ENCODE data around the gene LRMDA.

Gene LRMDA

GRCh38 chr10:75475460-75476182 is 44.2 kb downstream of the LRMDA start:
- Histone ChIP-seq H3K27me3 (ENCODE audit: insufficient read depth, low read length, poor library complexity) (no peaks in the 10 kb centered on the region), H2BK5ac (ENCODE audit: low read length) (no peak overlapping the region), H3K4me3 (ENCODE audit: low read length) (no peak overlapping the region), H3K4me1 (ENCODE audit: control insufficient read depth, low read depth, low read length) (no peaks in the 10 kb centered on the region), H2AK5ac (ENCODE audit: low read length) (no peak overlapping the region), H3K4ac (ENCODE audit: low read depth, low read length) (no peak overlapping the region), H2BK120ac (ENCODE audit: low read depth, low read length) (no peak overlapping the region), H2BK15ac (replicated peaks; ENCODE audit: low read depth) (no peak overlapping the region), H3K27ac (ENCODE audit: low read depth, low read length) (no peak overlapping the region), H3K56ac (ENCODE audit: low read length) (no peak overlapping the region), H3K18ac (ENCODE audit: low read length) (no peak overlapping the region), H3K79me1 (ENCODE audit: low read length) (no peaks in the 10 kb centered on the region), H3K9ac (ENCODE audit: low read length) (no peak overlapping the region), H3K4me2 (ENCODE audit: low read length) (no peak overlapping the region), H4K8ac (ENCODE audit: low read depth, low read length) (no peak overlapping the region), H3K23ac (ENCODE audit: low read length) (no peak overlapping the region), H3K36me3 (ENCODE audit: control insufficient read depth, insufficient read depth, low read length) (no peaks in the 10 kb centered on the region), H4K5ac (ENCODE audit: low read length) (no peak overlapping the region), H3K79me2 (ENCODE audit: control insufficient read depth, insufficient read depth, low read length) (no peaks in the 10 kb centered on the region)
- no peak for DNase-seq
- no CpG with 5 or more reads among the region's 7 CpGs for WGBS (ENCODE audit: extremely low coverage, insufficient coverage, low lambda C conversion rate)

- H3K36me3 ChIP-seq (ENCODE audit: control insufficient read depth, insufficient read depth, low read length) = no peaks in the 10 kb centered on the region
- H4K8ac ChIP-seq (ENCODE audit: low read depth, low read length) = no peak overlapping the region
- H4K5ac ChIP-seq (ENCODE audit: low read length) = no peak overlapping the region
- H2BK5ac ChIP-seq (ENCODE audit: low read length) = no peak overlapping the region
- no peak overlapping the region for H3K9ac ChIP-seq (ENCODE audit: low read length)
- H2BK15ac ChIP-seq (replicated peaks; ENCODE audit: low read depth) = no peak overlapping the region
- H3K4ac ChIP-seq (ENCODE audit: low read depth, low read length) = no peak overlapping the region
- no peak overlapping the region for H3K18ac ChIP-seq (ENCODE audit: low read length)
- no peak overlapping the region for H3K27ac ChIP-seq (ENCODE audit: low read depth, low read length)
- no peaks in the 10 kb centered on the region for H3K79me1 ChIP-seq (ENCODE audit: low read length)
- no peak overlapping the region for H3K56ac ChIP-seq (ENCODE audit: low read length)
- no peak overlapping the region for H3K23ac ChIP-seq (ENCODE audit: low read length)
- H3K27me3 ChIP-seq (ENCODE audit: insufficient read depth, low read length, poor library complexity) = no peaks in the 10 kb centered on the region
- no peaks in the 10 kb centered on the region for H3K4me1 ChIP-seq (ENCODE audit: control insufficient read depth, low read depth, low read length)
- H2BK120ac ChIP-seq (ENCODE audit: low read depth, low read length) = no peak overlapping the region
- H2AK5ac ChIP-seq (ENCODE audit: low read length) = no peak overlapping the region
- DNase-seq = no peak
- no peak overlapping the region for H3K4me3 ChIP-seq (ENCODE audit: low read length)
- H3K79me2 ChIP-seq (ENCODE audit: control insufficient read depth, insufficient read depth, low read length) = no peaks in the 10 kb centered on the region
- no peak overlapping the region for H3K4me2 ChIP-seq (ENCODE audit: low read length)
Observed at GRCh38 chr10:75476569-75476968, 45.1 kb downstream of the LRMDA start.

GRCh38 chr10:75476985-75477384 is 45.6 kb downstream of the LRMDA start:
- no peak overlapping the region for H3K23ac ChIP-seq (ENCODE audit: low read length)
- no peaks in the 10 kb centered on the region for H3K4me1 ChIP-seq (ENCODE audit: control insufficient read depth, low read depth, low read length)
- H3K4me2 ChIP-seq (ENCODE audit: low read length) = no peak overlapping the region
- H3K4me3 ChIP-seq (ENCODE audit: low read length) = no peak overlapping the region
- no peak overlapping the region for H2BK5ac ChIP-seq (ENCODE audit: low read length)
- no peak overlapping the region for H2AK5ac ChIP-seq (ENCODE audit: low read length)
- H4K8ac ChIP-seq (ENCODE audit: low read depth, low read length) = no peak overlapping the region
- no peaks in the 10 kb centered on the region for H3K36me3 ChIP-seq (ENCODE audit: control insufficient read depth, insufficient read depth, low read length)
- no CpG with 5 or more reads among the region's 3 CpGs for WGBS (ENCODE audit: extremely low coverage, insufficient coverage, low lambda C conversion rate)
- H3K79me2 ChIP-seq (ENCODE audit: control insufficient read depth, insufficient read depth, low read length) = no peaks in the 10 kb centered on the region
- no peak overlapping the region for H2BK120ac ChIP-seq (ENCODE audit: low read depth, low read length)
- no peak overlapping the region for H3K27ac ChIP-seq (ENCODE audit: low read depth, low read length)
- no peak overlapping the region for H3K9ac ChIP-seq (ENCODE audit: low read length)
- no peak overlapping the region for H3K56ac ChIP-seq (ENCODE audit: low read length)
- no peak for DNase-seq
- H3K18ac ChIP-seq (ENCODE audit: low read length) = no peak overlapping the region
- H3K27me3 ChIP-seq (ENCODE audit: insufficient read depth, low read length, poor library complexity) = no peaks in the 10 kb centered on the region
- H2BK15ac ChIP-seq (replicated peaks; ENCODE audit: low read depth) = no peak overlapping the region
- H4K5ac ChIP-seq (ENCODE audit: low read length) = no peak overlapping the region
- H3K4ac ChIP-seq (ENCODE audit: low read depth, low read length) = no peak overlapping the region
- H3K79me1 ChIP-seq (ENCODE audit: low read length) = no peaks in the 10 kb centered on the region

GRCh38 chr10:75477680-75478079 is 46.3 kb downstream of the LRMDA start:
- H4K8ac ChIP-seq (ENCODE audit: low read depth, low read length) = no peak overlapping the region
- H2BK120ac ChIP-seq (ENCODE audit: low read depth, low read length) = no peak overlapping the region
- no peak overlapping the region for H2BK5ac ChIP-seq (ENCODE audit: low read length)
- H4K5ac ChIP-seq (ENCODE audit: low read length) = no peak overlapping the region
- no peaks in the 10 kb centered on the region for H3K79me1 ChIP-seq (ENCODE audit: low read length)
- no peak overlapping the region for H3K9ac ChIP-seq (ENCODE audit: low read length)
- H3K79me2 ChIP-seq (ENCODE audit: control insufficient read depth, insufficient read depth, low read length) = no peaks in the 10 kb centered on the region
- no peak overlapping the region for H3K4me2 ChIP-seq (ENCODE audit: low read length)
- H3K36me3 ChIP-seq (ENCODE audit: control insufficient read depth, insufficient read depth, low read length) = no peaks in the 10 kb centered on the region
- H3K4ac ChIP-seq (ENCODE audit: low read depth, low read length) = no peak overlapping the region
- no peak overlapping the region for H2BK15ac ChIP-seq (replicated peaks; ENCODE audit: low read depth)
- no CpG with 5 or more reads among the region's 4 CpGs for WGBS (ENCODE audit: extremely low coverage, insufficient coverage, low lambda C conversion rate)
- H3K23ac ChIP-seq (ENCODE audit: low read length) = no peak overlapping the region
- no peak overlapping the region for H3K56ac ChIP-seq (ENCODE audit: low read length)
- no peak overlapping the region for H3K18ac ChIP-seq (ENCODE audit: low read length)
- H3K27me3 ChIP-seq (ENCODE audit: insufficient read depth, low read length, poor library complexity) = no peaks in the 10 kb centered on the region
- H3K4me3 ChIP-seq (ENCODE audit: low read length) = no peak overlapping the region
- DNase-seq = no peak
- no peaks in the 10 kb centered on the region for H3K4me1 ChIP-seq (ENCODE audit: control insufficient read depth, low read depth, low read length)
- H2AK5ac ChIP-seq (ENCODE audit: low read length) = no peak overlapping the region
- no peak overlapping the region for H3K27ac ChIP-seq (ENCODE audit: low read depth, low read length)

- DNase-seq = no peak
- no peaks in the 10 kb centered on the region for H3K4me1 ChIP-seq (ENCODE audit: control insufficient read depth, low read depth, low read length)
- H3K56ac ChIP-seq (ENCODE audit: low read length) = no peak overlapping the region
- no peak overlapping the region for H4K5ac ChIP-seq (ENCODE audit: low read length)
- no peak overlapping the region for H3K4ac ChIP-seq (ENCODE audit: low read depth, low read length)
- no peak overlapping the region for H2AK5ac ChIP-seq (ENCODE audit: low read length)
- WGBS (ENCODE audit: extremely low coverage, insufficient coverage, low lambda C conversion rate) = no CpG with 5 or more reads among the region's 3 CpGs
- no peaks in the 10 kb centered on the region for H3K79me2 ChIP-seq (ENCODE audit: control insufficient read depth, insufficient read depth, low read length)
- no peaks in the 10 kb centered on the region for H3K27me3 ChIP-seq (ENCODE audit: insufficient read depth, low read length, poor library complexity)
- H3K27ac ChIP-seq (ENCODE audit: low read depth, low read length) = no peak overlapping the region
- no peak overlapping the region for H2BK5ac ChIP-seq (ENCODE audit: low read length)
- H3K36me3 ChIP-seq (ENCODE audit: control insufficient read depth, insufficient read depth, low read length) = no peaks in the 10 kb centered on the region
- H3K9ac ChIP-seq (ENCODE audit: low read length) = no peak overlapping the region
- no peak overlapping the region for H2BK120ac ChIP-seq (ENCODE audit: low read depth, low read length)
- no peak overlapping the region for H4K8ac ChIP-seq (ENCODE audit: low read depth, low read length)
- H3K79me1 ChIP-seq (ENCODE audit: low read length) = no peaks in the 10 kb centered on the region
- no peak overlapping the region for H3K18ac ChIP-seq (ENCODE audit: low read length)
- no peak overlapping the region for H3K4me2 ChIP-seq (ENCODE audit: low read length)
- H3K4me3 ChIP-seq (ENCODE audit: low read length) = no peak overlapping the region
- H2BK15ac ChIP-seq (replicated peaks; ENCODE audit: low read depth) = no peak overlapping the region
- H3K23ac ChIP-seq (ENCODE audit: low read length) = no peak overlapping the region
Observed at GRCh38 chr10:75480374-75480773, 49.0 kb downstream of the LRMDA start.

GRCh38 chr10:75483188-75483587 is 51.8 kb downstream of the LRMDA start:
- no peaks in the 10 kb centered on the region for H3K36me3 ChIP-seq (ENCODE audit: control insufficient read depth, insufficient read depth, low read length)
- no peak overlapping the region for H3K18ac ChIP-seq (ENCODE audit: low read length)
- DNase-seq = no peak
- H3K79me2 ChIP-seq (ENCODE audit: control insufficient read depth, insufficient read depth, low read length) = no peaks in the 10 kb centered on the region
- H4K5ac ChIP-seq (ENCODE audit: low read length) = no peak overlapping the region
- no peak overlapping the region for H3K4ac ChIP-seq (ENCODE audit: low read depth, low read length)
- H3K23ac ChIP-seq (ENCODE audit: low read length) = no peak overlapping the region
- no CpG with 5 or more reads among the region's 1 CpG for WGBS (ENCODE audit: extremely low coverage, insufficient coverage, low lambda C conversion rate)
- no peaks in the 10 kb centered on the region for H3K27me3 ChIP-seq (ENCODE audit: insufficient read depth, low read length, poor library complexity)
- H3K4me2 ChIP-seq (ENCODE audit: low read length) = no peak overlapping the region
- H3K79me1 ChIP-seq (ENCODE audit: low read length) = no peaks in the 10 kb centered on the region
- no peak overlapping the region for H2AK5ac ChIP-seq (ENCODE audit: low read length)
- no peak overlapping the region for H3K4me3 ChIP-seq (ENCODE audit: low read length)
- no peak overlapping the region for H3K27ac ChIP-seq (ENCODE audit: low read depth, low read length)
- no peak overlapping the region for H3K56ac ChIP-seq (ENCODE audit: low read length)
- H2BK15ac ChIP-seq (replicated peaks; ENCODE audit: low read depth) = no peak overlapping the region
- H3K4me1 ChIP-seq (ENCODE audit: control insufficient read depth, low read depth, low read length) = no peaks in the 10 kb centered on the region
- H2BK120ac ChIP-seq (ENCODE audit: low read depth, low read length) = no peak overlapping the region
- H2BK5ac ChIP-seq (ENCODE audit: low read length) = no peak overlapping the region
- no peak overlapping the region for H3K9ac ChIP-seq (ENCODE audit: low read length)
- H4K8ac ChIP-seq (ENCODE audit: low read depth, low read length) = no peak overlapping the region
